ENCODE measurements around the gene VANGL2. TPM values are rescaled to one million over a fixed set of nuclear protein-coding genes. Genes with fewer than 3 reads are reported as not detected.

VANGL2 gene
- total and polyA plus RNA-seq, 2 donors from 2014 or later, result 3.8 to 8.1 TPM

- Histone ChIP-seq H3K9ac (ENCODE audit: low read length in 3 of 3) (no peak overlapping the region), H3K27ac (ENCODE audit: low read depth in 2 of 2, low read length in 2 of 2) (no peak overlapping the region), H3K9me3 (ENCODE audit: control insufficient read depth in 2 of 3, insufficient read depth in 1 of 3, low read length in 3 of 3) (no peaks in the 10 kb centered on the region), H3K36me3 (ENCODE audit: control insufficient read depth in 2 of 3, insufficient read depth in 3 of 3, low read length in 3 of 3) (peaks cover 0 to 3% (median 0%) of the 10 kb centered on the region in 3 donors), H3K4me1 (ENCODE audit: control insufficient read depth in 2 of 3, insufficient read depth in 2 of 3, low read depth in 1 of 3, low read length in 3 of 3) (no peaks in the 10 kb centered on the region), H3K4me3 (ENCODE audit: low read length in 3 of 3) (no peak overlapping the region), H3K27me3 (ENCODE audit: control insufficient read depth, insufficient read depth, low read length) (no peaks in the 10 kb centered on the region)
- no peak for TF ChIP-seq CTCF (IDR thresholded peaks at IDR 0.05; ENCODE audit: borderline replicate concordance, extremely low read depth, insufficient read depth)
- DNase-seq, result no peak
- no peak for FAIRE-seq
- intact Hi-C loops (cut with DNase I), result loop anchor here (10.0 kb wide), 1 partner anchor 185 kb away; no protein-coding TSS in a partner anchor
Measured at GRCh38 chr1:160429702-160430535, 29.6 kb downstream of the VANGL2 start.

DNA sequence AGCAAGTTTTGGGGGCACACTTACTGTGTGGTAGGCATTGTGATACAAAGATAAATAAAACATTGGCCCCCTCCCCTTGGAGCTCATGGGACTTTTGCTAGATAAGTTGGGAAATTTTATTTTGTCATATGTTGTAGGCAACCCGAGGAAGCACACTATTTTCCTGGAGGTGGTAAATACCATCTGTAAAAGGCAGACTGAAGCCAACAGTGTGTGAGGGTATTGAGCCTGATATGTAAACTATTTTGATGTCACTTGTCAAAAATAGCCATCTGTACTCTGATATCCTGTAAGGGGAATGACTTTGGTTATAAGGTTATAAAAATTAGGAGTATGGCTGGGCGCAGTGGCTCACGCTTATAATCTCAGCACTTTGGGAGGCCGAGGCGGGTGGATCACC lies 30.6 kb downstream of the VANGL2 start:
- no peak overlapping the region for H3K9ac ChIP-seq (ENCODE audit: low read length in 3 of 3)
- no peaks in the 10 kb centered on the region for H3K9me3 ChIP-seq (ENCODE audit: control insufficient read depth in 2 of 3, insufficient read depth in 1 of 3, low read length in 3 of 3)
- intact Hi-C loops (cut with DNase I), result no loop called here
- FAIRE-seq (no peak), DNase-seq (no peak)
- no peaks in the 10 kb centered on the region for H3K36me3 ChIP-seq (ENCODE audit: control insufficient read depth in 2 of 3, insufficient read depth in 3 of 3, low read length in 3 of 3)
- H3K27me3 ChIP-seq (ENCODE audit: control insufficient read depth, insufficient read depth, low read length), result no peaks in the 10 kb centered on the region
- TF ChIP-seq CTCF (IDR thresholded peaks at IDR 0.05; ENCODE audit: borderline replicate concordance, extremely low read depth, insufficient read depth), result no peak
- H3K4me3 ChIP-seq (ENCODE audit: low read length in 3 of 3), result no peak overlapping the region
- H3K27ac ChIP-seq (ENCODE audit: low read depth in 2 of 2, low read length in 2 of 2), result no peak overlapping the region
- H3K4me1 ChIP-seq (ENCODE audit: control insufficient read depth in 2 of 3, insufficient read depth in 2 of 3, low read depth in 1 of 3, low read length in 3 of 3), result no peaks in the 10 kb centered on the region

- Histone ChIP-seq H3K27me3 (ENCODE audit: control insufficient read depth, insufficient read depth, low read length) (no peaks in the 10 kb centered on the region), H3K36me3 (ENCODE audit: control insufficient read depth in 2 of 3, insufficient read depth in 3 of 3, low read length in 3 of 3) (no peaks in the 10 kb centered on the region), H3K9ac (ENCODE audit: low read length in 3 of 3) (no peak overlapping the region), H3K9me3 (ENCODE audit: control insufficient read depth in 2 of 3, insufficient read depth in 1 of 3, low read length in 3 of 3) (no peaks in the 10 kb centered on the region), H3K27ac (ENCODE audit: low read depth in 2 of 2, low read length in 2 of 2) (no peak overlapping the region), H3K4me1 (ENCODE audit: control insufficient read depth in 2 of 3, insufficient read depth in 2 of 3, low read depth in 1 of 3, low read length in 3 of 3) (no peaks in the 10 kb centered on the region), H3K4me3 (ENCODE audit: low read length in 3 of 3) (no peak overlapping the region)
- FAIRE-seq (no peak), DNase-seq (no peak)
- intact Hi-C loops (cut with DNase I), result no loop called here
- TF ChIP-seq CTCF (IDR thresholded peaks at IDR 0.05; ENCODE audit: borderline replicate concordance, extremely low read depth, insufficient read depth), result no peak
Measured at GRCh38 chr1:160431571-160431970, 31.2 kb downstream of the VANGL2 start.
